Activated CD4-positive, alpha-beta memory T cell treated with anti-CD3 and anti-CD28 coated beads for 36 hours (primary cell): Measurements from ENCODE around the gene SS18. TPM values are rescaled to one million over a fixed set of nuclear protein-coding genes. Genes with fewer than 3 reads are reported as not detected.
A peak's percentile ranks its signal among the peaks of the same experiment; 100 is the strongest.

Experiments
- CTCF ChIA-PET: fragments of 350-600 bp; sonication (Branson Sonifier 250); formaldehyde crosslinking; loops from one replicate; lab custom pipeline; 2021; ENCODE audit warnings: antibody characterized with exemption, inconsistent platforms; lab: Charles Lee
- POLR2A ChIA-PET: fragments of 350-600 bp; sonication (Branson Sonifier 250); formaldehyde crosslinking; loops from one replicate; lab custom pipeline; 2021; ENCODE audit warnings: antibody characterized with exemption; lab: Charles Lee
- DNase-seq: peaks from one replicate; pipeline ENCODE4 v3.0.0-alpha.2; 2020
- H3K27ac Mint-ChIP-seq: one replicate; pipeline ENCODE4 v1.8.0; 2021; ENCODE audit warnings: mixed read lengths
- H3K27me3 Mint-ChIP-seq: one replicate; pipeline ENCODE4 v1.8.0; 2021; ENCODE audit warnings: mixed read lengths
- H3K36me3 Mint-ChIP-seq: one replicate; pipeline ENCODE4 v1.8.0; 2021; ENCODE audit warnings: mixed read lengths
- H3K4me1 Mint-ChIP-seq: one replicate; pipeline ENCODE4 v1.8.0; 2021; ENCODE audit warnings: low read depth, mixed read lengths
- H3K4me3 Mint-ChIP-seq: one replicate; pipeline ENCODE4 v1.8.0; 2021; ENCODE audit warnings: mild to moderate bottlenecking, mixed read lengths
- H3K9me3 Mint-ChIP-seq: one replicate; pipeline ENCODE4 v1.8.0; 2021; ENCODE audit warnings: mixed read lengths
- intact Hi-C: fragments of 100-400 bp; cut with micrococcal nuclease; formaldehyde crosslinking; loops from one replicate; pipeline ENCODE4 v1.15.1; 2023
- total RNA-seq, 2 experiments: library from RNA; stranded (reverse); gene quantifications; one replicate each; pipeline ENCODE4 v1.2.3, GENCODE V29; 2021

Gene SS18
- total RNA-seq, 2 experiments from 2014 or later = 49.1 to 51.5 TPM

GRCh38 chr18:26096852-26097251 is 6.4 kb upstream of the SS18 start:
- Mint-ChIP-seq H3K9me3 (peaks cover 2% of the 10 kb centered on the region), H3K4me1 (no peaks in the 10 kb centered on the region), H3K4me3 (no peak overlapping the region), H3K27ac (no peak overlapping the region), H3K36me3 (no peaks in the 10 kb centered on the region), H3K27me3 (no peaks in the 10 kb centered on the region)
- ChIA-PET CTCF (no interaction called here), POLR2A (no interaction called here)
- no peak for DNase-seq
- intact Hi-C loops = no loop called here

- ChIA-PET POLR2A (no interaction called here), CTCF (no interaction called here)
- Mint-ChIP-seq H3K4me1 (peaks cover 30% of the 10 kb centered on the region), H3K27ac (peak overlapping the region; percentile 93), H3K4me3 (peak overlapping the region; percentile 89), H3K27me3 (no peaks in the 10 kb centered on the region), H3K36me3 (peaks cover 9% of the 10 kb centered on the region), H3K9me3 (no peaks in the 10 kb centered on the region)
- intact Hi-C loops = no loop called here
- DNase-seq = no peak
These were observed 726 bp upstream of the SS18 start for GRCh38 chr18:26091047-26091630.

- intact Hi-C loops = loop anchor here (1.0 to 5.0 kb wide), 5 partner anchors 44 to 459 kb away; partner anchors contain the start of genes KCTD1, PSMA8 and TAF4B
- ChIA-PET POLR2A (no interaction called here), CTCF (no interaction called here)
- Mint-ChIP-seq H3K27ac (peak overlapping the region; percentile 93), H3K27me3 (no peaks in the 10 kb centered on the region), H3K36me3 (peaks cover 14% of the 10 kb centered on the region), H3K4me3 (peak overlapping the region; percentile 89), H3K4me1 (peaks cover 30% of the 10 kb centered on the region), H3K9me3 (no peaks in the 10 kb centered on the region)
- peak; percentile 18 for DNase-seq
These were observed 902 bp downstream of the SS18 start for GRCh38 chr18:26089293-26090129.

GRCh38 chr18:26088487-26088886 is 1.9 kb downstream of the SS18 start:
- Mint-ChIP-seq H3K27ac (no peak overlapping the region), H3K9me3 (no peaks in the 10 kb centered on the region), H3K27me3 (no peaks in the 10 kb centered on the region), H3K4me3 (peak overlapping the region; percentile 89), H3K4me1 (peaks cover 33% of the 10 kb centered on the region), H3K36me3 (peaks cover 20% of the 10 kb centered on the region)
- POLR2A ChIA-PET = no interaction called here
- no peak for DNase-seq
- CTCF ChIA-PET = no interaction called here
- intact Hi-C loops = loop anchor here (5.0 kb wide), 1 partner anchor 46 kb away; no protein-coding TSS in a partner anchor

GRCh38 chr18:26086959-26087358 is 3.5 kb downstream of the SS18 start:
- H3K27me3 Mint-ChIP-seq = no peaks in the 10 kb centered on the region
- peaks cover 26% of the 10 kb centered on the region for H3K36me3 Mint-ChIP-seq
- peaks cover 33% of the 10 kb centered on the region for H3K4me1 Mint-ChIP-seq
- H3K4me3 Mint-ChIP-seq = no peak overlapping the region
- ChIA-PET POLR2A (no interaction called here), CTCF (no interaction called here)
- intact Hi-C loops = loop anchor here (5.0 kb wide), 1 partner anchor 45 kb away; no protein-coding TSS in a partner anchor
- no peaks in the 10 kb centered on the region for H3K9me3 Mint-ChIP-seq
- no peak for DNase-seq
- H3K27ac Mint-ChIP-seq = no peak overlapping the region

- Mint-ChIP-seq H3K4me3 (no peak overlapping the region), H3K36me3 (peaks cover 34% of the 10 kb centered on the region), H3K27ac (no peak overlapping the region), H3K27me3 (no peaks in the 10 kb centered on the region), H3K4me1 (peaks cover 36% of the 10 kb centered on the region), H3K9me3 (no peaks in the 10 kb centered on the region)
- POLR2A ChIA-PET = no interaction called here
- CTCF ChIA-PET = no interaction called here
- intact Hi-C loops = loop anchor here (5.0 kb wide), 1 partner anchor 43 kb away; no protein-coding TSS in a partner anchor
- DNase-seq = no peak
These were observed 5.4 kb downstream of the SS18 start for GRCh38 chr18:26085056-26085455.

- peaks cover 23% of the 10 kb centered on the region for H3K4me1 Mint-ChIP-seq
- no peaks in the 10 kb centered on the region for H3K27me3 Mint-ChIP-seq
- CTCF ChIA-PET = no interaction called here
- H3K36me3 Mint-ChIP-seq = peaks cover 34% of the 10 kb centered on the region
- no peak overlapping the region for H3K4me3 Mint-ChIP-seq
- intact Hi-C loops = no loop called here
- POLR2A ChIA-PET = no interaction called here
- H3K27ac Mint-ChIP-seq = no peak overlapping the region
- DNase-seq = no peak
- no peaks in the 10 kb centered on the region for H3K9me3 Mint-ChIP-seq
These were observed 7.3 kb downstream of the SS18 start for GRCh38 chr18:26083099-26083498.

GRCh38 chr18:26082475-26082874 is 7.9 kb downstream of the SS18 start:
- DNase-seq = no peak
- H3K4me3 Mint-ChIP-seq = no peak overlapping the region
- H3K36me3 Mint-ChIP-seq = peaks cover 39% of the 10 kb centered on the region
- intact Hi-C loops = no loop called here
- H3K27ac Mint-ChIP-seq = no peak overlapping the region
- no peaks in the 10 kb centered on the region for H3K9me3 Mint-ChIP-seq
- ChIA-PET CTCF (no interaction called here), POLR2A (no interaction called here)
- peaks cover 17% of the 10 kb centered on the region for H3K4me1 Mint-ChIP-seq
- H3K27me3 Mint-ChIP-seq = no peaks in the 10 kb centered on the region

GRCh38 chr18:26074246-26074645 is 16.2 kb downstream of the SS18 start:
- H3K36me3 Mint-ChIP-seq = peaks cover 54% of the 10 kb centered on the region
- POLR2A ChIA-PET = no interaction called here

GRCh38 chr18:26073758-26074157 is 16.7 kb downstream of the SS18 start:
- Mint-ChIP-seq H3K4me1 (peaks cover 12% of the 10 kb centered on the region), H3K27ac (no peak overlapping the region), H3K4me3 (no peak overlapping the region), H3K27me3 (no peaks in the 10 kb centered on the region), H3K9me3 (peaks cover 11% of the 10 kb centered on the region), H3K36me3 (peaks cover 55% of the 10 kb centered on the region)
- ChIA-PET POLR2A (no interaction called here), CTCF (no interaction called here)
- intact Hi-C loops = no loop called here
- no peak for DNase-seq

More at GRCh38 chr18:26074246-26074645, 16.2 kb downstream of the SS18 start:
- DNase-seq = no peak
- H3K4me1 Mint-ChIP-seq = peaks cover 12% of the 10 kb centered on the region
- intact Hi-C loops = no loop called here
- no peaks in the 10 kb centered on the region for H3K27me3 Mint-ChIP-seq
- H3K27ac Mint-ChIP-seq = no peak overlapping the region
- H3K4me3 Mint-ChIP-seq = no peak overlapping the region
- CTCF ChIA-PET = no interaction called here
- H3K9me3 Mint-ChIP-seq = peaks cover 11% of the 10 kb centered on the region

- Mint-ChIP-seq H3K4me1 (peaks cover 20% of the 10 kb centered on the region), H3K4me3 (no peak overlapping the region), H3K27ac (no peak overlapping the region), H3K9me3 (peaks cover 11% of the 10 kb centered on the region), H3K27me3 (no peaks in the 10 kb centered on the region), H3K36me3 (peaks cover 56% of the 10 kb centered on the region)
- CTCF ChIA-PET = no interaction called here
- DNase-seq = no peak
- intact Hi-C loops = no loop called here
- POLR2A ChIA-PET = no interaction called here
These were observed 18.7 kb downstream of the SS18 start for GRCh38 chr18:26071725-26072124.

GRCh38 chr18:26071020-26071419 is 19.4 kb downstream of the SS18 start:
- peaks cover 11% of the 10 kb centered on the region for H3K9me3 Mint-ChIP-seq
- ChIA-PET POLR2A (no interaction called here), CTCF (no interaction called here)
- H3K36me3 Mint-ChIP-seq = peaks cover 60% of the 10 kb centered on the region
- intact Hi-C loops = no loop called here
- no peak for DNase-seq
- H3K27ac Mint-ChIP-seq = no peak overlapping the region
- H3K27me3 Mint-ChIP-seq = no peaks in the 10 kb centered on the region
- H3K4me1 Mint-ChIP-seq = peaks cover 20% of the 10 kb centered on the region
- H3K4me3 Mint-ChIP-seq = no peak overlapping the region
